ENCODE measurements around the gene SFRP4. TPM values are rescaled to one million over a fixed set of nuclear protein-coding genes. Genes with fewer than 3 reads are reported as not detected.

The SFRP4 gene
- total RNA-seq, result 0.55 and 3.2 TPM in 2 replicates

DNA sequence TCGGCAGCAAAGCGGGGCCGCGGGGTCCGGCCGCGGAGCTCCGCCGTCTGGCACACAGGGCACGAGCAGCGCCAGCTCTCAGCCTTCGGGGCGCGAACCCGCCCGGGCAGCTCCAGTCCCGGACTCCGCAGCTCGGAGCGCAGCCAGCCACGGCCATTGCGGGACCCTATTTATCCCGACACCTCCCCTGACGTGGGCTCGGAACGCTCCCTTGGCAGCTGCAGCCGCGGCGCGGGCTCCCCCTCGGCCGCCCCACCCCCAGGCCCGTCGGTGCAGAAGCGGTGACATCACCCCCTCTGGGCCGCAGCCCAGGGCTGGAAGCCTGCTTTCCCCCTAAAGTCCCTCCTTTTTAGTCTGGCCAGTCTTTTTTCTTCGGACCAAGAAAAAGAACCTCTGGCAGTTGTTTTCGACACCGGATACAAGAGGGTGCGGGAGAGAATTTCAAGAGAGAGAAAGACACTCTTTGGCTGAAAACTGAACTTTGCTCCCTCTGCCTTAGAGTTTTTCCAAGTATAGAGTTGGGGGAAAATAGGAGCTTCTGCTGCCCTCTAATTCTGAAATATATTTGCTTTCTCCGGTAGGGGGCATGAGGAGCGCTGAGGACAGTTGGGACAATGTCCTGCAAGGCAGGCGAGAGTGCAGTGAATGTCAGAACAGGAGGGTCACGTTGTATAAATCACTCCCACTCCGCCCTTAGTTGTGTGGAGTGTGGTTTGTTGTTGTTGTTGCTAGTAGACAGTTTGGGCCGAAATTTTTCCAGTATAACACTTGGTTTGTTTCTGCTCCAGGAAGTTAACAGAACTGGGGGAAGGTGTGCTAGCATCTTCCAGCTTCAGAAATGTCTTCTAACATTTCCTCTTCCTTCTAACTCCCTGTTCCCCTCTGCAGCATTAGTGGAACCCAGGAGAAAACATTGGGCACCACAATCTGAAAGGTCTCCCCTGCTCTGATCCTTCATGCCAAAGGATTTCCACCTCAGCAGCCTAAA, at the start of gene SFRP4:
Gene SFRP4 (minus strand): TSS at position 145 of the 988 bp plus-strand sequence. CDS start 280 bp downstream, outside the sequence.

DNA sequence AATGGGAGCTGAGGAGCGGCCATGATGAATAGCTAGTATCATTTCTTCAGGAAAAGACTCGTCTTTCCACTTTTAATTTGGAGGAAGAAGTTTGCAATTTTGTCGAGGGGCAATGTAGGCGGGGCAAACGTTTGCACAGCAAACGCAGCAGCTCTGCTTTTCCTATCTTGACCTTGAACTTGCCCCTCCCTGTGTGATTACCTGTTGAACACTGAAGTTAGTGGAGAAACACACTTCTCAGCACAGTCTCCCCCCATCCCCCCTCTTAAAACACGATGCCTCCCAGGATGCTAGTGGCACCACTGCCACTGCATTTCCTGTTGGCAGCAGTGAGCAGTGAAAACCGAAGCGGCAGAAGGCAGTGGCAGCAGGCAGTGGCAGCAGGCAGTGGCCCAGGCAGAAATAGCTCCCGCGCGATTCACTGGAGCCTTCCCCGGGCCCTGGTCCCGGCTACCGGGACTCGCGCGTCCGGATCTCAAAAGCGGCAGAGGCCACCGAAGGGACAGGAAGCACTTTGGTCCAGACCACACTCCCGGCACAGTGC, 3.8 kb upstream of the SFRP4 start, which contains the start of gene EPDR1:
Gene EPDR1 (plus strand): TSS at position 336 of the 544 bp plus-strand sequence. CDS start 300 bp downstream, outside the sequence.

Other genes starting within 250 kb of the SFRP4 start
- gene GPR141, start 233.1 kb downstream of the SFRP4 start, total RNA-seq, result not detected in 2 replicates
- gene NME8, start 68.2 kb downstream of the SFRP4 start, total RNA-seq, result not detected in 2 replicates
- gene EPDR1, start 3.8 kb upstream of the SFRP4 start, total RNA-seq, result 12.8 and 24.2 TPM in 2 replicates